WERI-Rb-1 (cell line): ENCODE data around the gene FAM131A.

ENCODE experiments used
- DNase-seq: peaks from one replicate; pipeline ENCODE4 v3.0.0-alpha.2; 2020
- H3K27ac ChIP-seq: fragments of 250-450 bp; sonication (Bioruptor Pico); 2 replicates; pipeline ENCODE4 v1.5.1; 2020; ENCODE audit warnings: mild to moderate bottlenecking, moderate library complexity
- H3K27me3 ChIP-seq: fragments of 250-450 bp; sonication (Bioruptor Pico); 2 replicates; pipeline ENCODE4 v1.5.1; 2021; ENCODE audit warnings: mild to moderate bottlenecking, low read depth, moderate library complexity; ENCODE audit not compliant: insufficient read depth, severe bottlenecking
- H3K36me3 ChIP-seq: fragments of 250-450 bp; sonication (Bioruptor Pico); 2 replicates; pipeline ENCODE4 v1.5.1; 2020; ENCODE audit warnings: mild to moderate bottlenecking, moderate library complexity
- H3K4me3 ChIP-seq: 2 replicates; pipeline ENCODE4 v1.5.1; 2011; ENCODE audit warnings: low read depth, mild to moderate bottlenecking, control low read depth, low read length
- H3K9me3 ChIP-seq: fragments of 250-450 bp; sonication (Bioruptor Pico); 2 replicates; pipeline ENCODE4 v1.5.1; 2021; ENCODE audit warnings: mild to moderate bottlenecking, moderate library complexity; ENCODE audit not compliant: severe bottlenecking
- TF ChIP-seq, protein P1 (sequence below): IDR thresholded peaks from 2 replicates; pipeline ENCODE4 v1.5.1; 2011; ENCODE audit warnings: low read depth, mild to moderate bottlenecking, control low read depth, inconsistent platforms, low read length

Gene FAM131A

GRCh38 chr3:184295771-184296170 lies 41.6 kb upstream of the FAM131A start:
- Histone ChIP-seq H3K36me3 (peaks cover 9% of the 10 kb centered on the region), H3K27ac (no peak overlapping the region), H3K27me3 (no peaks in the 10 kb centered on the region), H3K4me3 (no peak overlapping the region), H3K9me3 (no peaks in the 10 kb centered on the region)
- TF ChIP-seq, protein P1, sequence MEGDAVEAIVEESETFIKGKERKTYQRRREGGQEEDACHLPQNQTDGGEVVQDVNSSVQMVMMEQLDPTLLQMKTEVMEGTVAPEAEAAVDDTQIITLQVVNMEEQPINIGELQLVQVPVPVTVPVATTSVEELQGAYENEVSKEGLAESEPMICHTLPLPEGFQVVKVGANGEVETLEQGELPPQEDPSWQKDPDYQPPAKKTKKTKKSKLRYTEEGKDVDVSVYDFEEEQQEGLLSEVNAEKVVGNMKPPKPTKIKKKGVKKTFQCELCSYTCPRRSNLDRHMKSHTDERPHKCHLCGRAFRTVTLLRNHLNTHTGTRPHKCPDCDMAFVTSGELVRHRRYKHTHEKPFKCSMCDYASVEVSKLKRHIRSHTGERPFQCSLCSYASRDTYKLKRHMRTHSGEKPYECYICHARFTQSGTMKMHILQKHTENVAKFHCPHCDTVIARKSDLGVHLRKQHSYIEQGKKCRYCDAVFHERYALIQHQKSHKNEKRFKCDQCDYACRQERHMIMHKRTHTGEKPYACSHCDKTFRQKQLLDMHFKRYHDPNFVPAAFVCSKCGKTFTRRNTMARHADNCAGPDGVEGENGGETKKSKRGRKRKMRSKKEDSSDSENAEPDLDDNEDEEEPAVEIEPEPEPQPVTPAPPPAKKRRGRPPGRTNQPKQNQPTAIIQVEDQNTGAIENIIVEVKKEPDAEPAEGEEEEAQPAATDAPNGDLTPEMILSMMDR = no peak
- DNase-seq = no peak

DNA sequence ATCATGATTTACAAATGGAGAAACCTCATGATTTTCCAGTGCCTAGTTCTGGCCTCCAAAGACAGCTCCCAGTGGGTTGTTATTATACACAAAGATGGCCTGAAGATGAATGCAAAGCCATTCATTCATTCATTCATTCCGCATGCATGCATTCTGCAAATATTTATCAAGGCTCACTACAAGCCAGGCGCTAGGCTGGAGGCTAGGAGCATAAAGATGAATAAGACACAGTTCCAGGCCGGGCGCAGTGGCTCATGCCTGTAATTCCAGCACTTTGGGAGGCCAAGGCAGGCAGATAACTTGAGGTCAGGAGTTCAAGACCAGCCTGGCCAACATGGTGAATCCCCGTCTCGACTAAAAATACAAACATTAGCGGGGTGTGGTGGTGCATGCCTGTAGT lies 40.8 kb upstream of the FAM131A start:
- Histone ChIP-seq H3K27ac (no peak overlapping the region), H3K9me3 (no peaks in the 10 kb centered on the region), H3K4me3 (no peak overlapping the region), H3K27me3 (no peaks in the 10 kb centered on the region), H3K36me3 (peaks cover 17% of the 10 kb centered on the region)
- no peak for DNase-seq
- TF ChIP-seq, protein P1 = no peak

GRCh38 chr3:184298759-184299487 lies 38.5 kb upstream of the FAM131A start, which contains the start of gene PSMD2:
Gene PSMD2, plus strand, starts transcription at chr3:184299241. Its CDS starts 26 bp downstream, at chr3:184299267.
- TF ChIP-seq, protein P1 = no peak
- H3K9me3 ChIP-seq = no peaks in the 10 kb centered on the region
- H3K27ac ChIP-seq = peak within 1 kb of the TSS; percentile 72
- peak; percentile 97 for DNase-seq
- no peaks in the 10 kb centered on the region for H3K27me3 ChIP-seq
- H3K36me3 ChIP-seq = peaks cover 40% of the 10 kb centered on the region
- peak within 1 kb of the TSS; percentile 64 for H3K4me3 ChIP-seq

DNA sequence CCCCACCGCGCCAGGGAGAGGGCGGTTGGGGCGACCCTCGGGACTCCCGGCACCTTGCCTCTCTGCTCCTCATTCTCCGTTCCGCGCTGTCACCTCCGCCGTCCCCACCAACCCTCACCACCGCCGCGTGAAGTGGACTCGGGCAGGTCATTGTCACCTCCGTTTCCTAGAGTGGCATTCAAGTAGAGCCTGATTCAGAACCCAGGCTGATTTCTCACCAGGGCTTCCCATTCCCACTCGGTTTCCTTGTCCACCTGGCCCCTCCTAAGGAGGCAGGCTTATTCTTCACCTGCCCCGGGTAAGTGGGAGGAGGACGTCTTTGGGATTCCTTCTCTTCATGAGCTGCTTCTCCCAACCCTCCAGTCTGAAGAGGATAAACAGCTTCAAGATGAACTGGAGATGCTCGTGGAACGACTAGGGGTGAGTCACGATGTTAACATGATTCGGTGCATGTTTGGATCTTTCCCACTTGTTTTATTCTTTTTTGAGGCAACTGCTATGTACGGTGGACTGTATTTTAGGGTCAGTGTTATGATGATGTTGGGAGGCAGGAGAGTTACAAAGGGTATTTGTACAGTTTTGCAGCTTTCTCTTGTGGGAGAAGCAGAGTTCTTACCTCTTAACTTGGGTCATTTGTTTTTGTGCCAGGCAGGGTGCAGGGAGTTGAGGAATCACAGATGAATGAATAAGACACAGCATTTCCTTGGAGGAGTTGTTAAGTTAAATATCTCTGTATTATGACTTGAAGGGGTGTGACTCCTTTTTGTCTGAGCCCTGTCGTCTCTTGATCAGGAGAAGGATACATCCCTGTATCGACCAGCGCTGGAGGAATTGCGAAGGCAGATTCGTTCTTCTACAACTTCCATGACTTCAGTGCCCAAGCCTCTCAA lies 37.7 kb upstream of the FAM131A start:
- Histone ChIP-seq H3K9me3 (no peaks in the 10 kb centered on the region), H3K4me3 (peak overlapping the region; percentile 64), H3K36me3 (peaks cover 48% of the 10 kb centered on the region), H3K27ac (peak overlapping the region; percentile 72), H3K27me3 (no peaks in the 10 kb centered on the region)
- DNase-seq = no peak
- TF ChIP-seq, protein P1 = no peak

GRCh38 chr3:184300378-184300720 lies 37.1 kb upstream of the FAM131A start:
- no peak for DNase-seq
- no peaks in the 10 kb centered on the region for H3K27me3 ChIP-seq
- TF ChIP-seq, protein P1 = no peak
- H3K4me3 ChIP-seq = no peak overlapping the region
- H3K36me3 ChIP-seq = peaks cover 54% of the 10 kb centered on the region
- no peaks in the 10 kb centered on the region for H3K9me3 ChIP-seq
- no peak overlapping the region for H3K27ac ChIP-seq
